ENCODE results near the gene ATPAF2.

- no peak for TF ChIP-seq CTCF (IDR thresholded peaks at IDR 0.05; ENCODE audit: poor library complexity)
- no peak for TF ChIP-seq EZH2 (IDR thresholded peaks at IDR 0.05; ENCODE audit: borderline replicate concordance)
- no peak for TF ChIP-seq EZH2phosphoT487 (IDR thresholded peaks at IDR 0.05; ENCODE audit: low read depth, severe bottlenecking, unreplicated experiment)
Observed at GRCh38 chr17:17975436-17975835, 63.5 kb downstream of the ATPAF2 start.
